Measurements from ENCODE around the gene SNRNP35. TPM values are rescaled to one million over a fixed set of nuclear protein-coding genes. Genes with fewer than 3 reads are reported as not detected.

Gene SNRNP35
- total and polyA plus RNA-seq, 4 donors = 9.0 to 13.3 (median 11.1) TPM

DNA sequence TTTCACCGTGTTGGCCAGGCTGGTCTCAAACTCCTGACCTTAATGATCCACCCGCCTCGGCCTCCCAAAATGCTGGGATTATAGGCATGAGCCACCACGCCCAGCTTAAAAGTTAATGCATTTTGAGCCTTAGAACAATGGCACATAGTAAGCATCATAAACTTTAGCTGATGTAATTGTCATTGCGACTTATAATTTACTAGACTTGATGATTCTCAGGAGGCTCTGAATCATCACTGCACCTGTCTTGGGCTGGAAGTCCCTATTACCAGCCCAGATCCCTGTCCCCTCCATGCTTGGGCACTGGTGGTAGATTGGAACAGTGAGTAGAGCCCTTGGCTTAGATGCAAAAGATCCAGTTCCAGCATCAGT lies 47.9 kb upstream of the SNRNP35 start:
- Histone ChIP-seq H3K4me1 (ENCODE audit: control insufficient read depth in 4 of 4, insufficient read depth in 4 of 4, low read length in 3 of 4) (no peaks in the 10 kb centered on the region), H3K4me3 (ENCODE audit: low read depth in 1 of 3, low read length in 3 of 3) (no peak overlapping the region), H3K9ac (ENCODE audit: low read depth in 1 of 2, low read length in 2 of 2) (no peak overlapping the region), H3K36me3 (ENCODE audit: control insufficient read depth in 4 of 4, insufficient read depth in 3 of 4, low read depth in 1 of 4, low read length in 3 of 4) (peaks cover 8 to 22% (median 12%) of the 10 kb centered on the region in 4 donors), H3K27me3 (ENCODE audit: control insufficient read depth in 4 of 4, insufficient read depth in 4 of 4, low read length in 3 of 4) (no peaks in the 10 kb centered on the region), H3K9me3 (ENCODE audit: control insufficient read depth in 4 of 4, low read length in 3 of 4) (no peaks in the 10 kb centered on the region), H3K27ac (ENCODE audit: low read depth in 1 of 2, low read length in 2 of 2) (no peak overlapping the region)
- 93% methylated on average over 5 of the region's 5 CpGs for WGBS
- no peak for DNase-seq (ENCODE audit: low spot score)
- TF ChIP-seq HNF4A (conservative IDR thresholded peaks at IDR 0.05) (no peak), TAF1 (conservative IDR thresholded peaks at IDR 0.05) (no peak), EGR1 (IDR thresholded peaks at IDR 0.05; ENCODE audit: low read depth in 2 of 2) (no peak), FOXA1 (IDR thresholded peaks at IDR 0.05) (no peak), YY1 (IDR thresholded peaks at IDR 0.05) (no peak), GABPA (IDR thresholded peaks at IDR 0.05 in 1 of 2, conservative IDR thresholded peaks at IDR 0.05 in 1 of 2) (no peak), JUND (IDR thresholded peaks at IDR 0.05) (no peak), RXRA (IDR thresholded peaks at IDR 0.05) (no peak), SP1 (IDR thresholded peaks at IDR 0.05) (no peak), NR2F2 (IDR thresholded peaks at IDR 0.05) (no peak), HNF4G (IDR thresholded peaks at IDR 0.05) (no peak), FOXA2 (IDR thresholded peaks at IDR 0.05) (no peak), RAD21 (IDR thresholded peaks at IDR 0.05) (no peak)
- TF ChIP-seq, protein P1, sequence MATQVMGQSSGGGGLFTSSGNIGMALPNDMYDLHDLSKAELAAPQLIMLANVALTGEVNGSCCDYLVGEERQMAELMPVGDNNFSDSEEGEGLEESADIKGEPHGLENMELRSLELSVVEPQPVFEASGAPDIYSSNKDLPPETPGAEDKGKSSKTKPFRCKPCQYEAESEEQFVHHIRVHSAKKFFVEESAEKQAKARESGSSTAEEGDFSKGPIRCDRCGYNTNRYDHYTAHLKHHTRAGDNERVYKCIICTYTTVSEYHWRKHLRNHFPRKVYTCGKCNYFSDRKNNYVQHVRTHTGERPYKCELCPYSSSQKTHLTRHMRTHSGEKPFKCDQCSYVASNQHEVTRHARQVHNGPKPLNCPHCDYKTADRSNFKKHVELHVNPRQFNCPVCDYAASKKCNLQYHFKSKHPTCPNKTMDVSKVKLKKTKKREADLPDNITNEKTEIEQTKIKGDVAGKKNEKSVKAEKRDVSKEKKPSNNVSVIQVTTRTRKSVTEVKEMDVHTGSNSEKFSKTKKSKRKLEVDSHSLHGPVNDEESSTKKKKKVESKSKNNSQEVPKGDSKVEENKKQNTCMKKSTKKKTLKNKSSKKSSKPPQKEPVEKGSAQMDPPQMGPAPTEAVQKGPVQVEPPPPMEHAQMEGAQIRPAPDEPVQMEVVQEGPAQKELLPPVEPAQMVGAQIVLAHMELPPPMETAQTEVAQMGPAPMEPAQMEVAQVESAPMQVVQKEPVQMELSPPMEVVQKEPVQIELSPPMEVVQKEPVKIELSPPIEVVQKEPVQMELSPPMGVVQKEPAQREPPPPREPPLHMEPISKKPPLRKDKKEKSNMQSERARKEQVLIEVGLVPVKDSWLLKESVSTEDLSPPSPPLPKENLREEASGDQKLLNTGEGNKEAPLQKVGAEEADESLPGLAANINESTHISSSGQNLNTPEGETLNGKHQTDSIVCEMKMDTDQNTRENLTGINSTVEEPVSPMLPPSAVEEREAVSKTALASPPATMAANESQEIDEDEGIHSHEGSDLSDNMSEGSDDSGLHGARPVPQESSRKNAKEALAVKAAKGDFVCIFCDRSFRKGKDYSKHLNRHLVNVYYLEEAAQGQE (IDR thresholded peaks at IDR 0.05) = no peak
- TF ChIP-seq, protein P2, sequence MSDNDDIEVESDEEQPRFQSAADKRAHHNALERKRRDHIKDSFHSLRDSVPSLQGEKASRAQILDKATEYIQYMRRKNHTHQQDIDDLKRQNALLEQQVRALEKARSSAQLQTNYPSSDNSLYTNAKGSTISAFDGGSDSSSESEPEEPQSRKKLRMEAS (IDR thresholded peaks at IDR 0.05) = no peak
- TF ChIP-seq, protein P3, sequence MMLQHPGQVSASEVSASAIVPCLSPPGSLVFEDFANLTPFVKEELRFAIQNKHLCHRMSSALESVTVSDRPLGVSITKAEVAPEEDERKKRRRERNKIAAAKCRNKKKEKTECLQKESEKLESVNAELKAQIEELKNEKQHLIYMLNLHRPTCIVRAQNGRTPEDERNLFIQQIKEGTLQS (IDR thresholded peaks at IDR 0.05) = no peak
- TF ChIP-seq, protein P4, sequence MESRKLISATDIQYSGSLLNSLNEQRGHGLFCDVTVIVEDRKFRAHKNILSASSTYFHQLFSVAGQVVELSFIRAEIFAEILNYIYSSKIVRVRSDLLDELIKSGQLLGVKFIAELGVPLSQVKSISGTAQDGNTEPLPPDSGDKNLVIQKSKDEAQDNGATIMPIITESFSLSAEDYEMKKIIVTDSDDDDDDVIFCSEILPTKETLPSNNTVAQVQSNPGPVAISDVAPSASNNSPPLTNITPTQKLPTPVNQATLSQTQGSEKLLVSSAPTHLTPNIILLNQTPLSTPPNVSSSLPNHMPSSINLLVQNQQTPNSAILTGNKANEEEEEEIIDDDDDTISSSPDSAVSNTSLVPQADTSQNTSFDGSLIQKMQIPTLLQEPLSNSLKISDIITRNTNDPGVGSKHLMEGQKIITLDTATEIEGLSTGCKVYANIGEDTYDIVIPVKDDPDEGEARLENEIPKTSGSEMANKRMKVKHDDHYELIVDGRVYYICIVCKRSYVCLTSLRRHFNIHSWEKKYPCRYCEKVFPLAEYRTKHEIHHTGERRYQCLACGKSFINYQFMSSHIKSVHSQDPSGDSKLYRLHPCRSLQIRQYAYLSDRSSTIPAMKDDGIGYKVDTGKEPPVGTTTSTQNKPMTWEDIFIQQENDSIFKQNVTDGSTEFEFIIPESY (IDR thresholded peaks at IDR 0.05) = no peak
- TF ChIP-seq, protein P5, sequence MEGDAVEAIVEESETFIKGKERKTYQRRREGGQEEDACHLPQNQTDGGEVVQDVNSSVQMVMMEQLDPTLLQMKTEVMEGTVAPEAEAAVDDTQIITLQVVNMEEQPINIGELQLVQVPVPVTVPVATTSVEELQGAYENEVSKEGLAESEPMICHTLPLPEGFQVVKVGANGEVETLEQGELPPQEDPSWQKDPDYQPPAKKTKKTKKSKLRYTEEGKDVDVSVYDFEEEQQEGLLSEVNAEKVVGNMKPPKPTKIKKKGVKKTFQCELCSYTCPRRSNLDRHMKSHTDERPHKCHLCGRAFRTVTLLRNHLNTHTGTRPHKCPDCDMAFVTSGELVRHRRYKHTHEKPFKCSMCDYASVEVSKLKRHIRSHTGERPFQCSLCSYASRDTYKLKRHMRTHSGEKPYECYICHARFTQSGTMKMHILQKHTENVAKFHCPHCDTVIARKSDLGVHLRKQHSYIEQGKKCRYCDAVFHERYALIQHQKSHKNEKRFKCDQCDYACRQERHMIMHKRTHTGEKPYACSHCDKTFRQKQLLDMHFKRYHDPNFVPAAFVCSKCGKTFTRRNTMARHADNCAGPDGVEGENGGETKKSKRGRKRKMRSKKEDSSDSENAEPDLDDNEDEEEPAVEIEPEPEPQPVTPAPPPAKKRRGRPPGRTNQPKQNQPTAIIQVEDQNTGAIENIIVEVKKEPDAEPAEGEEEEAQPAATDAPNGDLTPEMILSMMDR (IDR thresholded peaks at IDR 0.05; ENCODE audit: low read depth, low read length, missing input control) = no peak
